A673 (cell line): Measurements from ENCODE around the gene NBEA. TPM values are rescaled to one million over a fixed set of nuclear protein-coding genes. Genes with fewer than 3 reads are reported as not detected.

Experiments
- BruUV-seq: library from RNA; stranded (reverse); fragments of 400-500 nt; replicated peaks from 2 replicates; lab custom pipeline; 2021; lab: Mats Ljungman, UMichigan
- CTCF ChIA-PET: fragments of 300-600 bp; sonication (Branson Sonifier 250); formaldehyde crosslinking; loops from one replicate; lab custom pipeline; 2022; ENCODE audit warnings: antibody characterized with exemption; lab: Charles Lee
- POLR2A ChIA-PET: fragments of 300-600 bp; sonication (Branson Sonifier 250); formaldehyde crosslinking; loops from one replicate; lab custom pipeline; 2022; ENCODE audit warnings: antibody characterized with exemption; ENCODE audit not compliant: low non-redundant PET; lab: Charles Lee
- DNase-seq: peaks from one replicate; pipeline ENCODE4 v3.0.0-alpha.2; 2015; ENCODE audit warnings: low spot score
- H3K27ac ChIP-seq: fragments of 200-600 bp; sonication (generic); 2 replicates; pipeline ENCODE4 v1.5.1; 2016; ENCODE audit warnings: mixed run types, low read depth, mild to moderate bottlenecking, mixed read lengths, antibody characterized with exemption, low read length; ENCODE audit not compliant: poor library complexity, severe bottlenecking
- H3K27me3 ChIP-seq: fragments of 200-600 bp; sonication (generic); replicated peaks from 2 replicates; pipeline ENCODE4 v1.6.1; 2017; ENCODE audit warnings: mixed run types, low read depth, mild to moderate bottlenecking, mixed read lengths, antibody characterized with exemption, low read length; ENCODE audit not compliant: insufficient read depth, poor library complexity
- H3K36me3 ChIP-seq: fragments of 200-600 bp; sonication (generic); 2 replicates; pipeline ENCODE4 v1.6.1; 2016; ENCODE audit warnings: mixed run types, mild to moderate bottlenecking, mixed read lengths, antibody characterized with exemption, low read length; ENCODE audit not compliant: insufficient read depth, poor library complexity, severe bottlenecking
- H3K4me1 ChIP-seq: fragments of 200-600 bp; sonication (generic); 2 replicates; pipeline ENCODE4 v1.6.1; 2017; ENCODE audit warnings: mixed run types, mild to moderate bottlenecking, mixed read lengths, antibody characterized with exemption, low read length; ENCODE audit not compliant: insufficient read depth, poor library complexity, severe bottlenecking
- H3K4me3 ChIP-seq: fragments of 200-600 bp; sonication (generic); 2 replicates; pipeline ENCODE4 v1.5.1; 2016; ENCODE audit warnings: low read depth, mixed run types, mild to moderate bottlenecking, mixed read lengths, low read length; ENCODE audit not compliant: poor library complexity, severe bottlenecking
- H3K9me3 ChIP-seq: fragments of 200-600 bp; sonication (generic); 2 replicates; pipeline ENCODE4 v1.6.1; 2016; ENCODE audit warnings: mixed run types, low read depth, mild to moderate bottlenecking, mixed read lengths, antibody characterized with exemption, low read length; ENCODE audit not compliant: poor library complexity, severe bottlenecking
- EZH2 ChIP-seq: fragments of 200-600 bp; sonication (generic); IDR thresholded peaks from 2 replicates; pipeline ENCODE4 v1.6.1; 2017; ENCODE audit warnings: borderline replicate concordance, low read depth, mild to moderate bottlenecking, mixed read lengths, antibody characterized with exemption, low read length; ENCODE audit not compliant: poor library complexity, severe bottlenecking
- intact Hi-C: fragments of 100-400 bp; cut with micrococcal nuclease; formaldehyde crosslinking; loops from one replicate; pipeline ENCODE4 v1.10.0; 2022; ENCODE audit not compliant: unreplicated experiment
- total RNA-seq: library from RNA; stranded (reverse); gene quantifications from 2 replicates; pipeline ENCODE4 v1.2.3, GENCODE V29; 2021
- TF ChIP-seq, protein P1 (sequence below): fragments of 300-800, 200-600 bp; sonication (generic); conservative IDR thresholded peaks from 2 replicates; pipeline ENCODE4 v1.5.1; 2017; ENCODE audit warnings: low read depth, mild to moderate bottlenecking, antibody characterized with exemption, low read length, moderate library complexity, mixed read lengths

NBEA gene
- total RNA-seq, 1 experiment from 2014 or later = 4.2 TPM

DNA sequence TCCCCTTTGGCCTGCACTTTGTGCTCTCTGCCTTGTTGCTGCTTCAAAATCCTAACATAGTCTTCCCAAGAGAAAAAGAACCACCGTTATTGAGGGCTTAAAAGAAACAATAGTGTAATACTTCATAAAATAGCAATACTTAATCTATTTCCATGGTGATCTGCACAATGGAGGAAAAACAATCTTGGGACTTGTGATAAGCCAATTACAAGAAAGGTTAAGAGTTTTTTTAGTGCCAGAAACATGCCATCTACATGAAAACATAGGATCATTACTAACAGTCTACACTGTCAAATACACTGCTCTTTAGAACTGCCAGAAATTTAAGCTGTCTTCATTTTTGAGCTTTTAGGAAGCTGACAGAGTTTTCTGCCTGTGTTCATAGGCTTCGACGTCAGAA, 588.5 kb downstream of the NBEA start:
- POLR2A ChIA-PET = no interaction called here
- H3K27ac ChIP-seq = no peak overlapping the region
- no peaks in the 10 kb centered on the region for H3K27me3 ChIP-seq
- no peaks in the 10 kb centered on the region for H3K36me3 ChIP-seq
- no TSS peak for BruUV-seq
- intact Hi-C loops = no loop called here
- no peak for DNase-seq
- H3K9me3 ChIP-seq = no peaks in the 10 kb centered on the region
- H3K4me3 ChIP-seq = no peak overlapping the region
- no peak for TF ChIP-seq EZH2
- TF ChIP-seq, protein P1, sequence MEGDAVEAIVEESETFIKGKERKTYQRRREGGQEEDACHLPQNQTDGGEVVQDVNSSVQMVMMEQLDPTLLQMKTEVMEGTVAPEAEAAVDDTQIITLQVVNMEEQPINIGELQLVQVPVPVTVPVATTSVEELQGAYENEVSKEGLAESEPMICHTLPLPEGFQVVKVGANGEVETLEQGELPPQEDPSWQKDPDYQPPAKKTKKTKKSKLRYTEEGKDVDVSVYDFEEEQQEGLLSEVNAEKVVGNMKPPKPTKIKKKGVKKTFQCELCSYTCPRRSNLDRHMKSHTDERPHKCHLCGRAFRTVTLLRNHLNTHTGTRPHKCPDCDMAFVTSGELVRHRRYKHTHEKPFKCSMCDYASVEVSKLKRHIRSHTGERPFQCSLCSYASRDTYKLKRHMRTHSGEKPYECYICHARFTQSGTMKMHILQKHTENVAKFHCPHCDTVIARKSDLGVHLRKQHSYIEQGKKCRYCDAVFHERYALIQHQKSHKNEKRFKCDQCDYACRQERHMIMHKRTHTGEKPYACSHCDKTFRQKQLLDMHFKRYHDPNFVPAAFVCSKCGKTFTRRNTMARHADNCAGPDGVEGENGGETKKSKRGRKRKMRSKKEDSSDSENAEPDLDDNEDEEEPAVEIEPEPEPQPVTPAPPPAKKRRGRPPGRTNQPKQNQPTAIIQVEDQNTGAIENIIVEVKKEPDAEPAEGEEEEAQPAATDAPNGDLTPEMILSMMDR = no peak
- CTCF ChIA-PET = no interaction called here
- no peaks in the 10 kb centered on the region for H3K4me1 ChIP-seq

DNA sequence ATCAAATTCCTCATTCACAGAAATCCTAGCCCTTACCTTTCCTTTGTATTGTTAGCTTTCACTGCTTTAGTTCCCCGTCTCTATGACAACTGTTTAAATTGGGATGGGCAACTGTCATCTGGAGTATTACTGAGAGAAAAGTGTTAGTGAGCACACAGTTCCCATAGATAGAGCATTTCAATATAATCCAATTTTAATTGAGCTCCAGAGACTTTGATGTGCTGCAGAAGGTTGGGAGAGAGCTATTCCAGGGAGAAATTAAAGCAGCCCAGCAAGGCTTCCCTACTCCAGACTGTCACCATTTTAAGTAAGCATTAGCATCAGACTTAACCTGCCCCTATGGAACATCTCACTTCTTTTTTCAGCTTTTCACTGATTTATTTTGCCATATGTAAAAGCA, 589.5 kb downstream of the NBEA start:
- no peak for DNase-seq

DNA sequence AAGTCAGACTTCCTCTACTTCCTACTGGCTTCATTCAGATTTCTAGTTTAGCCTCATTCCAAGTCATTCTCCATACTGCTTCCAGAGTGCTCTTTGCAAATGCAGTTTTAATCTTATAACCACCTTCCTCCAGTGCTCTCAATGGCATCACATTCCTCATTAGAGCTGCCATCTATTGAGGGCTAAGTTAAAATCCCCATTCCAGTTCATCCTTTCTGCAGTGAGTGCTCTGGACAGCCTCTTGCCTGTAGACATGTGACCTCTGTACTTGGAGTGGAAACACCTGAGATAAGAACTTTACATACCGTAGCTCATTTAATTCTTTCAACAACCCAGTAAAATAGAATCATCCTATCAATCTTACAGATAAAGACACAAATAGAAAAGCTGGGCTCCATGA, 592.3 kb downstream of the NBEA start:
- ChIA-PET POLR2A (no interaction called here), CTCF (no interaction called here)
- no peak for DNase-seq
- intact Hi-C loops = no loop called here
- Histone ChIP-seq H3K4me3 (no peak overlapping the region), H3K4me1 (no peaks in the 10 kb centered on the region), H3K27me3 (no peaks in the 10 kb centered on the region), H3K27ac (no peak overlapping the region), H3K36me3 (no peaks in the 10 kb centered on the region), H3K9me3 (no peaks in the 10 kb centered on the region)
- BruUV-seq = no TSS peak
- TF ChIP-seq, protein P1 = no peak
- no peak for TF ChIP-seq EZH2

More for the DNA sequence above, 589.5 kb downstream of the NBEA start:
- TF ChIP-seq, protein P1 = no peak
- TF ChIP-seq EZH2 = no peak
- intact Hi-C loops = no loop called here
- Histone ChIP-seq H3K27ac (no peak overlapping the region), H3K9me3 (no peaks in the 10 kb centered on the region), H3K4me1 (no peaks in the 10 kb centered on the region), H3K27me3 (no peaks in the 10 kb centered on the region), H3K4me3 (no peak overlapping the region), H3K36me3 (no peaks in the 10 kb centered on the region)
- ChIA-PET CTCF (no interaction called here), POLR2A (no interaction called here)
- BruUV-seq = no TSS peak
